AG09309 (cell line): Measurements from ENCODE around the gene ADAMTS15.

Experiments
- DNase-seq: peaks from one replicate; pipeline ENCODE4 v3.0.0-alpha.2; 2010; ENCODE audit warnings: low read depth
- H3K4me3 ChIP-seq: 2 replicates; pipeline ENCODE4 v1.5.1; 2011; ENCODE audit warnings: mild to moderate bottlenecking, low read depth, low read length, moderate library complexity; ENCODE audit not compliant: control insufficient read depth
- TF ChIP-seq, protein P1 (sequence below): IDR thresholded peaks from 2 replicates; pipeline ENCODE4 v1.5.1; 2011; ENCODE audit warnings: mild to moderate bottlenecking, low read depth, low read length, inconsistent platforms; ENCODE audit not compliant: insufficient read depth, control insufficient read depth; ENCODE audit errors: missing control alignments

The ADAMTS15 gene

DNA sequence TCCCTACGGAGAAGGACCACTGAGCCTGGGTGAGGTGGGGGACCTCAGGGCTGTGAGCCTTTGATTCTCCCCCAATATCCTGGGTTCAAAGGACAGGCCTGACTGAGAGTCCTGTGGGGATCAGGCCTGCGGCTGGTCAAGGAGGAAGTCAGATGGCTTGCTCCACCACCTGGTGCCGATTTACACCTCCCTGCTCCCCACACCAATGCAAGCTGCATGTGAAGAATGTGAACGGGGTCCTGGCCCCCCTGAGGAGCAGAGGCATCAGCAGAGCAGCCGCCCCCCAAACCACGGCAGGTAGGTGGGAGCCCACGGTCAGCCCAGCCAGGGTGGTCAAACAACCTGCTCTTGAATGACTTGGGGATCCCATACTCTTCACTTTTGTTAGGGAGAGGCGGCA, 26.7 kb upstream of the ADAMTS15 start:
- no peak for DNase-seq
- TF ChIP-seq, protein P1, sequence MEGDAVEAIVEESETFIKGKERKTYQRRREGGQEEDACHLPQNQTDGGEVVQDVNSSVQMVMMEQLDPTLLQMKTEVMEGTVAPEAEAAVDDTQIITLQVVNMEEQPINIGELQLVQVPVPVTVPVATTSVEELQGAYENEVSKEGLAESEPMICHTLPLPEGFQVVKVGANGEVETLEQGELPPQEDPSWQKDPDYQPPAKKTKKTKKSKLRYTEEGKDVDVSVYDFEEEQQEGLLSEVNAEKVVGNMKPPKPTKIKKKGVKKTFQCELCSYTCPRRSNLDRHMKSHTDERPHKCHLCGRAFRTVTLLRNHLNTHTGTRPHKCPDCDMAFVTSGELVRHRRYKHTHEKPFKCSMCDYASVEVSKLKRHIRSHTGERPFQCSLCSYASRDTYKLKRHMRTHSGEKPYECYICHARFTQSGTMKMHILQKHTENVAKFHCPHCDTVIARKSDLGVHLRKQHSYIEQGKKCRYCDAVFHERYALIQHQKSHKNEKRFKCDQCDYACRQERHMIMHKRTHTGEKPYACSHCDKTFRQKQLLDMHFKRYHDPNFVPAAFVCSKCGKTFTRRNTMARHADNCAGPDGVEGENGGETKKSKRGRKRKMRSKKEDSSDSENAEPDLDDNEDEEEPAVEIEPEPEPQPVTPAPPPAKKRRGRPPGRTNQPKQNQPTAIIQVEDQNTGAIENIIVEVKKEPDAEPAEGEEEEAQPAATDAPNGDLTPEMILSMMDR = no peak
- H3K4me3 ChIP-seq = no peak overlapping the region

DNA sequence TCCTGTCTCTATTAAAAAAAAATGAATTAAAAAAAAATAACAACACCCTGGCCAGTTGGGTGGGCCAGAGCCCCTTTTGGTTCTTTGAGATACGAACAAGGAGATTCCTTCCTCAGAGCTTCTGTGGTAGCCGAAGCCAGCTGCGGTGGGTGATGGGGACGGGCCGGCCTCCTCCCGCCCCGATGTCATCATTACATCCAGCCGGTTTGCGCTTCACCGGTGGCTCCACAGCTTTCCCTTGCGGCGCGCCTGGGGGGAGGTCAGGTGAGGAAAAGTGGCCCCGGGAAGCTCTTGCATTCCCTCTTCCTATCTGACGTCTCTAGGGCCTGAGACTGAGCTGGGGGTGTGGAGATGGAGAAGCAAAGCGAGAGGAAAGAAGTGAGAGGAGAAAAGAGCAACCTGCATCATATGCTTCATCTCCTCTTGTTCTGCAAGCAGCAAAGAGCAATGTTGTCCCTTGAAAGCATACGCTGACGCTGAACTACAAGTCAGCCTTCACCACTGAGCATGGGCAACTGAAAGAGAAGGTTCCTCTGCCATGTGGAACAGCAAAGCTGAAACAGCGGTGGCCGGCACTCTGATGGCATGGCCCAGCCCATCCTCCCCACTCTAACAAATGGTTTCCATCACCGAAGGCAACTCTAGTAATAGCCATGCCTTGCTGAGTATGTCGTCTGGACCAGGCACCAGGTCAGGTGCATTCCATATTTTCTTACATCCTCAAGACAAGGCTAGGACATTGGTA, 26.0 kb upstream of the ADAMTS15 start:
- no peak overlapping the region for H3K4me3 ChIP-seq
- no peak for DNase-seq
- TF ChIP-seq, protein P1 = no peak

DNA sequence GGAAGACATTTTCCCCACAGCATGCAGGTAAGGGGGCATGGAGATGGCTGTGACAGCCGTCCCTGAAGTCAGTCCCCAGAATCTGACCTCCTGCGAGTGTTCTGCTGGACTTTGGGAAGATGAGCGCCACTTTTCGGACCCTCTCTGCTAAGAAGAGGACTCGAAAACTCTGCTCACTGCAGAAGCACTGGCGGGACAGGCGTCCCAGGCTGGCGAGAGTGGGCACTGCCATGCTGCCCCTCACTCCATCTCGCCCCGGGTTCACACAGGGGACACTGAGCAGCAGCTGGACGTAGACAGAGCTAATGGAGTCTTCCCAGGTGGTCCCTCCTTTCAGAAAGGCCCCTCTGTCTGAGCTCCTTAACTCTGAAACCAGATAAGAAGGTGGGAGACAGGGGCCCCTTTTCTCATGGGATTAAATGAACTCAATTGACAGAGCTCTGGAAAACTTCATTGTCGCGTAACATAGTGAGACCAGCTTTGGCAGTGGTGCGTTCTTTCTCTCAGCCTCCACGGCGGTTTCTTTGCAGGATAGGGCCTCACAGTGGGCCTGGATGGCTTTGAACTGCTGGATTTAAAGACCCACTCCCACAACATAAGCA, 24.8 kb upstream of the ADAMTS15 start:
- no peak for DNase-seq
- TF ChIP-seq, protein P1 = no peak
- H3K4me3 ChIP-seq = no peak overlapping the region

DNA sequence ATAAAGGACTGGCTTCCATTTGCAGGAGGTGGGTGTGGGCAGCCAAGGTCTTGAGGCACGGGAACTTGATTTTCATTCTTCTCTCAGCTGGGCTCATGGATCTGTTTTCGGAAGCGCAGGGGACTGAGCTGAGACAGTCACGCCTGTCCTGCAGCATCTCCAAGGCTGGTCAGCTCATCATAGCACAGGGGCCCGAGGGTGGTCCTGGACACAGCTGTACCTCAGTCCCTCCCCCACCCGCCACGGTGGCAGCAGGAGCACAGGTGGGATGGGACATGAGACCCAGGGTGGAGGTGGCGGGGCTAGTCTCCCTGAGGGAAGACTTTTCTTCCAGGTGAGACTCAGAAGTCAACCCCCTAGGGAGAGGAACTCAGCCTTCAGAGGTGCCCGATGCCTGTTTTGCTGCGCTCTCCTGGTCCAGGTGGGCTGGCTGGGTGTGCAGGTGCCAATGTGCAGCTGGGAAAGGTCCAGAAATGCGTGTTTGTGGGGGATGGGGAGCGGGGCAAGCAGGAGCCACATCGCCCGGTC, 23.8 kb upstream of the ADAMTS15 start:
- no peak overlapping the region for H3K4me3 ChIP-seq
- TF ChIP-seq, protein P1 = no peak
- DNase-seq = no peak

DNA sequence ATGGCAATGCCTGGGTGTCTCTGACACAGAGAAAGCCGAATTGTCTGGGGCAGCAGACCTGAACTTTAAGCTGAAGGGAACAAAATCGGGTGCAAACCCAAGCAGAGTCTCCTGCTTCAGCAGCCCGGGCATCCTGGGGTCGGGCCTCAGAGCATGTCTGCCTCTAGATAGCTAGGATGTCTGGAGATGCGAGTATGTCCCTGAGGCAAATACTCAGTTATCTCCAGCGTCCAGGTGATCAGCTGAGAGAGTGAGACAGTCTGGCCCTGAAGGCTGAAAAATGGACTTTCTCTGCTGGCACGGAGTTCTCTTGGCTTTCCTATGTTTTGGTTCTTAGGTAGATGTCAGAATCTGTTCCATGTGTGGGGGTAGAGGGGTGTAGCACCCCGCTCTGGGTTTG, 23.3 kb upstream of the ADAMTS15 start:
- DNase-seq = no peak
- TF ChIP-seq, protein P1 = no peak

DNA sequence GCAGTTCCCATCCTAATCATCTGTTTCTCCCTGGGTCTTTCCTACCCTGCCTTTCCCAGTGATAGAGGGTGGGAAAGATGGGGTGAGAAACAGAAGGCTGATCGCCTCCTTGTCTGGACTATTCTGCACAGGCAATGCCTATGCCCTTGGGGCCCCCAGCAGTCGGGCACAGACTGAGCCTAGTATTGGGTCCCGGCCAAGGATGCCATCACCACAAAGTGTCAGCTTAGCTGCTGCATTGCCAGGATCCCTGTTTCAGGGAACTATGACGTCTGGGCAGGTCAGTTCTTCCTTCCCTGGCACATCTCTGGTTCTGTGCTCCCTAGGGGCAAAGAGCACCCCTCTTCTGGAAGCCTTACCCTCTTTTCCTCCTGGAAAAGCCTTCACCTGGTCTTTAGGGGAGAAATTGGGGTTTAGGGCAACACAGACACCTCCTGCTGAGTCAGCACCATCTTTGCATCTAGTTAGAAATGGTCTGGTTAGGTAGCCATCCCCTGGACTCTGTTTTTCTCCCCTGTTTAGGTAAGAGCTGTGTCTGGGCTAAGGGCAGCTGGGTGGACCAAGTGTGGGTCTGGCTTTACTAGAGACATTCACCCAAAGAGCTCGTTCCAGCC, 22.1 kb upstream of the ADAMTS15 start:
- DNase-seq = no peak
- no peak overlapping the region for H3K4me3 ChIP-seq
- TF ChIP-seq, protein P1 = no peak

More for the DNA sequence above, 23.3 kb upstream of the ADAMTS15 start:
- no peak overlapping the region for H3K4me3 ChIP-seq
